T follicular helper cell (primary cell): ENCODE measurements around the gene LHFPL6.

Source experiments
- DNase-seq: peaks from one replicate; pipeline ENCODE4 v3.0.0-alpha.2; 2020; ENCODE audit warnings: low read depth

LHFPL6 gene

GRCh38 chr13:39411511-39411910 lies 191.5 kb downstream of the LHFPL6 start:
- DNase-seq: no peak

- DNase-seq: no peak
Measured at GRCh38 chr13:39410964-39411363, 192.0 kb downstream of the LHFPL6 start.

- no peak for DNase-seq
Measured at GRCh38 chr13:39410096-39410901, 192.7 kb downstream of the LHFPL6 start.

GRCh38 chr13:39408512-39408911 lies 194.5 kb downstream of the LHFPL6 start:
- DNase-seq: no peak

- no peak for DNase-seq
Measured at GRCh38 chr13:39407786-39408185, 195.2 kb downstream of the LHFPL6 start.

GRCh38 chr13:39407138-39407537 lies 195.9 kb downstream of the LHFPL6 start:
- DNase-seq: no peak

- DNase-seq: no peak
Measured at GRCh38 chr13:39406688-39407087, 196.3 kb downstream of the LHFPL6 start.

GRCh38 chr13:39405596-39406205 lies 197.3 kb downstream of the LHFPL6 start:
- DNase-seq: no peak

- no peak for DNase-seq
Measured at GRCh38 chr13:39405107-39405506, 197.9 kb downstream of the LHFPL6 start.

- DNase-seq: no peak
Measured at GRCh38 chr13:39403106-39403505, 199.9 kb downstream of the LHFPL6 start.

GRCh38 chr13:39402221-39402970 lies 200.6 kb downstream of the LHFPL6 start:
- DNase-seq: no peak

- DNase-seq: no peak
Measured at GRCh38 chr13:39401756-39402155, 201.2 kb downstream of the LHFPL6 start.

GRCh38 chr13:39401046-39401705 lies 201.8 kb downstream of the LHFPL6 start:
- DNase-seq: no peak

GRCh38 chr13:39399102-39399501 lies 203.9 kb downstream of the LHFPL6 start:
- no peak for DNase-seq

- no peak for DNase-seq
Measured at GRCh38 chr13:39397896-39398265, 205.1 kb downstream of the LHFPL6 start.

GRCh38 chr13:39397226-39397895 lies 205.6 kb downstream of the LHFPL6 start:
- no peak for DNase-seq

- no peak for DNase-seq
Measured at GRCh38 chr13:39394796-39395678, 208.0 kb downstream of the LHFPL6 start.

- no peak for DNase-seq
Measured at GRCh38 chr13:39391761-39392160, 211.2 kb downstream of the LHFPL6 start.

- no peak for DNase-seq
Measured at GRCh38 chr13:39389013-39389412, 214.0 kb downstream of the LHFPL6 start.

- no peak for DNase-seq
Measured at GRCh38 chr13:39385621-39386231, 217.3 kb downstream of the LHFPL6 start.
